ENCODE data around the gene ST6GALNAC5. TPM values are rescaled to one million over a fixed set of nuclear protein-coding genes. Genes with fewer than 3 reads are reported as not detected.

The ST6GALNAC5 gene
- total RNA-seq, 1 experiment from 2014 or later, result not detected

DNA sequence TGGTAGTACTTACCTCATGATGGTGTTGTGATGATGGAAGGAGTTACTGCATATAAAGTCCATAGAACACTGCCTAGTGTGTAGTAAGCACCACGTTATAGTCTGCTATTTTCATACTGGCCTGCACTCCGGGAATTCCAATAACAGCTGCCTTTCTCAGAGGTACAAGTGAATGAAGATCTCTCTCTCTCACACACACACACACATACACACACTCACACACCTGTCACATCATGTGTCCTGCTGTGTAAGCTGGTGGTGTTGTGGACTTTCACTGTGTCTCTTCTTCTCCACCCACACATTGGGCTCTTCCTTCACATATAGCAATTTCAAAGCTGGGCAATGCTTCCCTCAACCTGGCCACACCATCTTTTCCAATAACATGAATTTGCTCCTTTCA lies 33.4 kb upstream of the ST6GALNAC5 start:
- in situ Hi-C loops (cut with HindIII; ENCODE audit: low pct_unique_long_range_greater_than_20kb, low sequenced_read_pairs) (no loop called here), intact Hi-C loops (cut with micrococcal nuclease; ENCODE audit: unreplicated experiment) (no loop called here)
- no TSS peak for BruUV-seq (replicated peaks)
- Histone ChIP-seq H3K27ac (ENCODE audit: low read length) (no peak overlapping the region), H3K36me3 (ENCODE audit: control insufficient read depth, insufficient read depth, low read length) (no peaks in the 10 kb centered on the region), H3K27me3 (ENCODE audit: control insufficient read depth, insufficient read depth, low read length) (no peaks in the 10 kb centered on the region), H3K9me3 (ENCODE audit: control insufficient read depth, insufficient read depth, low read depth, low read length) (no peaks in the 10 kb centered on the region), H3K4me3 (ENCODE audit: low read depth in 2 of 2, low read length in 2 of 2) (no peak overlapping the region), H3K4me1 (ENCODE audit: control insufficient read depth, insufficient read depth, low read length) (no peaks in the 10 kb centered on the region)
- ChIA-PET POLR2A (interaction anchor here (0.6 kb wide), 1 partner anchor 660 kb away, joined by 5 read pairs; no protein-coding TSS in a partner anchor), CTCF (no interaction called here)
- DNase-seq (ENCODE audit: low read depth, low spot score), result no peak
- no peak for ATAC-seq
- TF ChIP-seq CTCF (IDR thresholded peaks at IDR 0.05) (no peak), REST (IDR thresholded peaks at IDR 0.05; ENCODE audit: insufficient read depth in 1 of 2, low read depth in 2 of 2, low read length in 1 of 2) (no peak), SIN3A (IDR thresholded peaks at IDR 0.05; ENCODE audit: borderline replicate concordance, insufficient read depth, low read depth, low read length) (no peak), TCF7L2 (IDR thresholded peaks at IDR 0.05; ENCODE audit: low read depth, low read length) (no peak), POLR2AphosphoS5 (IDR thresholded peaks at IDR 0.05; ENCODE audit: low read depth, low read length) (no peak)

DNA sequence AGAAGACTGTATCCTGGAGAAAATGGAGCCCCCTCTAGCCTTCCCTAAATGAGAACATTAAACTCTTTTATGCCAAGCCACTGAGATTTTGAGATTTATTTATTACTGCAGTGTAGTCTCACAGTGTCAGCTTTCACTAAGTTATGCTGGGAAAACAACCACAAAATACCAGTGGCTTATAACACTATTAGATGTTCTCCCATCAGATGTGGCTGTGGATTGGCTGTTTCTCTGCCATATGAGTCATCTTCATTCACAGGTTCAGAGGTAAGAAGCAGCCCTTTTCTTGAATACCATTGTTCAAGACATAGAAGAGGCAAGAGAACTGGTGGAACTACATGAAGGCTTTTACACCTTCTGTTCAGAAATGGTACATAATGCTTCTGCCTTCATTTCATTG lies 32.1 kb upstream of the ST6GALNAC5 start:
- ATAC-seq (no peak), DNase-seq (ENCODE audit: low read depth, low spot score) (no peak)
- CTCF ChIA-PET, result no interaction called here
- in situ Hi-C loops (cut with HindIII; ENCODE audit: low pct_unique_long_range_greater_than_20kb, low sequenced_read_pairs) (no loop called here), intact Hi-C loops (cut with micrococcal nuclease; ENCODE audit: unreplicated experiment) (no loop called here)
- BruUV-seq (replicated peaks), result no TSS peak
- Histone ChIP-seq H3K36me3 (ENCODE audit: control insufficient read depth, insufficient read depth, low read length) (no peaks in the 10 kb centered on the region), H3K9me3 (ENCODE audit: control insufficient read depth, insufficient read depth, low read depth, low read length) (no peaks in the 10 kb centered on the region), H3K4me1 (ENCODE audit: control insufficient read depth, insufficient read depth, low read length) (no peaks in the 10 kb centered on the region), H3K4me3 (ENCODE audit: low read depth in 2 of 2, low read length in 2 of 2) (no peak overlapping the region), H3K27ac (ENCODE audit: low read length) (no peak overlapping the region), H3K27me3 (ENCODE audit: control insufficient read depth, insufficient read depth, low read length) (no peaks in the 10 kb centered on the region)
- TF ChIP-seq CTCF (IDR thresholded peaks at IDR 0.05) (no peak), POLR2AphosphoS5 (IDR thresholded peaks at IDR 0.05; ENCODE audit: low read depth, low read length) (no peak), TCF7L2 (IDR thresholded peaks at IDR 0.05; ENCODE audit: low read depth, low read length) (no peak), REST (IDR thresholded peaks at IDR 0.05; ENCODE audit: insufficient read depth in 1 of 2, low read depth in 2 of 2, low read length in 1 of 2) (no peak), SIN3A (IDR thresholded peaks at IDR 0.05; ENCODE audit: borderline replicate concordance, insufficient read depth, low read depth, low read length) (no peak)
- POLR2A ChIA-PET, result no interaction called here

All from Panc1 (cell line).